HCT116 (cell line): ENCODE measurements around the gene NEO1. TPM values are rescaled to one million over a fixed set of nuclear protein-coding genes. Genes with fewer than 3 reads are reported as not detected.

Source experiments
- ATAC-seq: fragments of 200-7000 bp; cut with Tn5 transposase; 2 replicates; pipeline ENCODE4 v1.9.1; 2020; ENCODE audit warnings: mild to moderate bottlenecking, moderate library complexity
- BruUV-seq: library from RNA; stranded (reverse); fragments of 400-500 nt; replicated peaks from 2 replicates; lab custom pipeline; 2021; lab: Mats Ljungman, UMichigan
- CTCF ChIA-PET: fragments of 300-600 bp; sonication (Branson Sonifier 250); formaldehyde crosslinking; loops from one replicate; lab custom pipeline; 2021; ENCODE audit warnings: antibody characterized with exemption; lab: Charles Lee
- POLR2A ChIA-PET: fragments of 300-600, 350-600 bp; sonication (Branson Sonifier 250); formaldehyde crosslinking; loops from one replicate; lab custom pipeline; 2021; ENCODE audit warnings: antibody characterized with exemption; lab: Charles Lee
- RAD21 ChIA-PET, 2 experiments: fragments of 300-600 bp; sonication (Branson Sonifier 250); formaldehyde crosslinking; loops; one replicate each; lab custom pipeline; 2023; ENCODE audit warnings: low total read pairs in 2 of 2; ENCODE audit not compliant: uncharacterized antibody in 2 of 2, unreplicated experiment in 2 of 2, low non-redundant PET in 1 of 2; lab: Charles Lee
- DNase-seq: peaks from one replicate; pipeline ENCODE4 v3.0.0-alpha.2; 2010; ENCODE audit warnings: low read depth, low spot score
- H2AFZ ChIP-seq: fragments of 200-600 bp; shearing (Covaris generic), sonication (generic); 2 replicates; pipeline ENCODE4 v1.6.1; 2017; ENCODE audit warnings: low read depth, mixed run types, mixed read lengths, antibody characterized with exemption, low read length; ENCODE audit not compliant: poor library complexity, severe bottlenecking
- H3K27ac ChIP-seq: 2 replicates; pipeline ENCODE4 v1.5.1; 2012; ENCODE audit warnings: low read depth, low read length
- H3K27me3 ChIP-seq: fragments of 200-600 bp; sonication (generic); 2 replicates; pipeline ENCODE4 v1.6.1; 2016; ENCODE audit warnings: mixed run types, low read length, mixed read lengths; ENCODE audit not compliant: insufficient read depth
- H3K36me3 ChIP-seq, 2 experiments: fragments of 200-500 bp in 1 of 2; fragments of 200-600 bp in 1 of 2; sonication (Bioruptor generic) in 1 of 2; sonication (generic) in 1 of 2; 2 replicates each; pipeline versions ENCODE4 v1.5.1 to v1.6.1; 2014 to 2016; ENCODE audit warnings: low read length in 2 of 2, inconsistent platforms in 1 of 2, mixed read lengths in 1 of 2, mixed run types in 1 of 2; ENCODE audit not compliant: insufficient read depth in 2 of 2, control insufficient read depth in 1 of 2
- H3K4me1 ChIP-seq, 2 experiments: fragments of 200-600 bp in 1 of 2; sonication (generic) in 1 of 2; 2 replicates each; pipeline versions ENCODE4 v1.5.1 to v1.6.1; 2012 to 2017; ENCODE audit warnings: low read length in 2 of 2, inconsistent platforms in 1 of 2, mild to moderate bottlenecking in 1 of 2, mixed read lengths in 1 of 2, mixed run types in 1 of 2, moderate library complexity in 1 of 2; ENCODE audit not compliant: insufficient read depth in 2 of 2, control insufficient read depth in 1 of 2
- H3K4me2 ChIP-seq: fragments of 200-600 bp; sonication (generic); 2 replicates; pipeline ENCODE4 v1.6.1; 2017; ENCODE audit warnings: mixed run types, low read length, mixed read lengths
- H3K4me3 ChIP-seq, 2 experiments: fragments of 200-600 bp in 1 of 2; sonication (generic) in 1 of 2; replicated peaks in 1 of 2; 2 replicates each; pipeline ENCODE4 v1.5.1; 2011 to 2016; ENCODE audit warnings: low read length in 2 of 2, control low read depth in 1 of 2, low read depth in 1 of 2, mild to moderate bottlenecking in 1 of 2, mixed read lengths in 1 of 2, mixed run types in 1 of 2
- H3K79me2 ChIP-seq: fragments of 200-600 bp; sonication (generic); 2 replicates; pipeline ENCODE4 v1.6.1; 2017; ENCODE audit warnings: mild to moderate bottlenecking, mixed run types, low read length, moderate library complexity, mixed read lengths; ENCODE audit not compliant: insufficient read depth
- H3K9ac ChIP-seq: fragments of 200-600 bp; sonication (generic); 2 replicates; pipeline ENCODE4 v1.6.1; 2016; ENCODE audit warnings: low read length, mixed read lengths
- H3K9me2 ChIP-seq: fragments of 200-600 bp; sonication (generic), shearing (Covaris generic); 2 replicates; pipeline ENCODE4 v1.6.1; 2017; ENCODE audit warnings: mixed run types, mild to moderate bottlenecking, moderate library complexity; ENCODE audit not compliant: insufficient read depth
- H3K9me3 ChIP-seq, 2 experiments: fragments of 200-500 bp in 1 of 2; fragments of 200-600 bp in 1 of 2; sonication (Bioruptor generic) in 1 of 2; sonication (generic) in 1 of 2; 2 replicates each; pipeline ENCODE4 v1.6.1; 2014 to 2017; ENCODE audit warnings: low read length in 2 of 2, mixed read lengths in 2 of 2, inconsistent platforms in 1 of 2, low read depth in 1 of 2, mild to moderate bottlenecking in 1 of 2, mixed run types in 1 of 2, moderate library complexity in 1 of 2; ENCODE audit not compliant: control insufficient read depth in 1 of 2, insufficient read depth in 1 of 2
- H4K20me1 ChIP-seq: fragments of 200-600 bp; sonication (generic), shearing (Covaris generic); 2 replicates; pipeline ENCODE4 v1.6.1; 2017; ENCODE audit warnings: mixed run types, mild to moderate bottlenecking, moderate library complexity; ENCODE audit not compliant: insufficient read depth
- CEBPB ChIP-seq: IDR thresholded peaks from 2 replicates; pipeline ENCODE4 v1.6.1; 2012; ENCODE audit warnings: low read depth
- POLR2AphosphoS5 ChIP-seq: IDR thresholded peaks from 2 replicates; pipeline ENCODE4 v1.6.1; 2011; ENCODE audit warnings: mild to moderate bottlenecking, low read depth, low read length, moderate library complexity
- intact Hi-C: fragments of 100-400 bp; cut with micrococcal nuclease; formaldehyde crosslinking; loops from 2 replicates; pipeline ENCODE4 v1.10.0; 2022
- total RNA-seq: library from RNA; stranded (reverse); gene quantifications from one replicate; pipeline ENCODE4 v1.2.1, GENCODE V29; 2021; ENCODE audit not compliant: unreplicated experiment
- TF ChIP-seq, protein P1 (sequence below): IDR thresholded peaks from 2 replicates; pipeline ENCODE4 v1.6.1; 2012; ENCODE audit warnings: low read depth
- TF ChIP-seq, protein P2 (sequence below), 3 experiments: fragments of 200-600 bp in 1 of 3; sonication (generic) in 1 of 3; IDR thresholded peaks in 2 of 3; conservative IDR thresholded peaks in 1 of 3; 2 replicates each; pipeline ENCODE4 v1.5.1; 2012 to 2017; ENCODE audit warnings: low read depth in 2 of 3, low read length in 2 of 3, antibody characterized with exemption in 1 of 3, borderline replicate concordance in 1 of 3, control low read depth in 1 of 3, mild to moderate bottlenecking in 1 of 3, mixed read lengths in 1 of 3, mixed run types in 1 of 3, moderate library complexity in 1 of 3; ENCODE audit not compliant: insufficient read depth in 1 of 3

Gene NEO1
- total RNA-seq, 1 experiment from 2014 or later, result 30.0 TPM

DNA sequence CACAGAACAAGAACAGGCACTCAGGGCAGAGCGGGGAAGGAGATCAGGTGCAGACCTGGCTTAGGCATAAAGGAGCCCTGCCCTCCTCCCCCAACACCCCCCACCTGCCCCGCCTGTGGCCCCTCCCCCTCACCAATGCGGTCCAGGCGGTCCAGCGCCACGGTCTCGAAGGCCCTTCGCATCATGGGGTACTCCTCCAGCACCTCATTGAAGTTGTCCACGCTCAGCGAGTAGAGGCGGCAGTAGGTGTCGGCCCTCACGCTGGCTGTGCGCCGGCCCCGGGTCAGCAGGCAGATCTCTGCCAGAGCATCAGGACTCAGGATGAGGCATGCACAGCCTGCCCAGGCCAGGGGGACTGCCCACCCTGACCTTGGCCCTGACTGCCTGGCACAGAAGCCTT, 271.7 kb downstream of the NEO1 start:
- Histone ChIP-seq H3K79me2 (no peaks in the 10 kb centered on the region), H4K20me1 (no peaks in the 10 kb centered on the region), H2AFZ (no peak overlapping the region), H3K4me3 (no peak overlapping the region), H3K9me3 (no peaks in the 10 kb centered on the region), H3K4me2 (no peak overlapping the region), H3K27me3 (no peaks in the 10 kb centered on the region), H3K9me2 (no peaks in the 10 kb centered on the region), H3K27ac (no peak overlapping the region), H3K9ac (no peak overlapping the region), H3K36me3 (no peaks in the 10 kb centered on the region), H3K4me1 (no peaks in the 10 kb centered on the region)
- intact Hi-C loops, result no loop called here
- DNase-seq, result no peak
- CTCF ChIA-PET, result no interaction called here
- POLR2A ChIA-PET, result no interaction called here
- no peak for ATAC-seq
- RAD21 ChIA-PET, result no interaction called here
- BruUV-seq, result no TSS peak
- TF ChIP-seq, protein P1, sequence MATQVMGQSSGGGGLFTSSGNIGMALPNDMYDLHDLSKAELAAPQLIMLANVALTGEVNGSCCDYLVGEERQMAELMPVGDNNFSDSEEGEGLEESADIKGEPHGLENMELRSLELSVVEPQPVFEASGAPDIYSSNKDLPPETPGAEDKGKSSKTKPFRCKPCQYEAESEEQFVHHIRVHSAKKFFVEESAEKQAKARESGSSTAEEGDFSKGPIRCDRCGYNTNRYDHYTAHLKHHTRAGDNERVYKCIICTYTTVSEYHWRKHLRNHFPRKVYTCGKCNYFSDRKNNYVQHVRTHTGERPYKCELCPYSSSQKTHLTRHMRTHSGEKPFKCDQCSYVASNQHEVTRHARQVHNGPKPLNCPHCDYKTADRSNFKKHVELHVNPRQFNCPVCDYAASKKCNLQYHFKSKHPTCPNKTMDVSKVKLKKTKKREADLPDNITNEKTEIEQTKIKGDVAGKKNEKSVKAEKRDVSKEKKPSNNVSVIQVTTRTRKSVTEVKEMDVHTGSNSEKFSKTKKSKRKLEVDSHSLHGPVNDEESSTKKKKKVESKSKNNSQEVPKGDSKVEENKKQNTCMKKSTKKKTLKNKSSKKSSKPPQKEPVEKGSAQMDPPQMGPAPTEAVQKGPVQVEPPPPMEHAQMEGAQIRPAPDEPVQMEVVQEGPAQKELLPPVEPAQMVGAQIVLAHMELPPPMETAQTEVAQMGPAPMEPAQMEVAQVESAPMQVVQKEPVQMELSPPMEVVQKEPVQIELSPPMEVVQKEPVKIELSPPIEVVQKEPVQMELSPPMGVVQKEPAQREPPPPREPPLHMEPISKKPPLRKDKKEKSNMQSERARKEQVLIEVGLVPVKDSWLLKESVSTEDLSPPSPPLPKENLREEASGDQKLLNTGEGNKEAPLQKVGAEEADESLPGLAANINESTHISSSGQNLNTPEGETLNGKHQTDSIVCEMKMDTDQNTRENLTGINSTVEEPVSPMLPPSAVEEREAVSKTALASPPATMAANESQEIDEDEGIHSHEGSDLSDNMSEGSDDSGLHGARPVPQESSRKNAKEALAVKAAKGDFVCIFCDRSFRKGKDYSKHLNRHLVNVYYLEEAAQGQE, result no peak
- TF ChIP-seq CEBPB (no peak), POLR2AphosphoS5 (no peak)
- TF ChIP-seq, protein P2, sequence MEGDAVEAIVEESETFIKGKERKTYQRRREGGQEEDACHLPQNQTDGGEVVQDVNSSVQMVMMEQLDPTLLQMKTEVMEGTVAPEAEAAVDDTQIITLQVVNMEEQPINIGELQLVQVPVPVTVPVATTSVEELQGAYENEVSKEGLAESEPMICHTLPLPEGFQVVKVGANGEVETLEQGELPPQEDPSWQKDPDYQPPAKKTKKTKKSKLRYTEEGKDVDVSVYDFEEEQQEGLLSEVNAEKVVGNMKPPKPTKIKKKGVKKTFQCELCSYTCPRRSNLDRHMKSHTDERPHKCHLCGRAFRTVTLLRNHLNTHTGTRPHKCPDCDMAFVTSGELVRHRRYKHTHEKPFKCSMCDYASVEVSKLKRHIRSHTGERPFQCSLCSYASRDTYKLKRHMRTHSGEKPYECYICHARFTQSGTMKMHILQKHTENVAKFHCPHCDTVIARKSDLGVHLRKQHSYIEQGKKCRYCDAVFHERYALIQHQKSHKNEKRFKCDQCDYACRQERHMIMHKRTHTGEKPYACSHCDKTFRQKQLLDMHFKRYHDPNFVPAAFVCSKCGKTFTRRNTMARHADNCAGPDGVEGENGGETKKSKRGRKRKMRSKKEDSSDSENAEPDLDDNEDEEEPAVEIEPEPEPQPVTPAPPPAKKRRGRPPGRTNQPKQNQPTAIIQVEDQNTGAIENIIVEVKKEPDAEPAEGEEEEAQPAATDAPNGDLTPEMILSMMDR (IDR thresholded peaks at IDR 0.05 in 2 of 3, conservative IDR thresholded peaks at IDR 0.05 in 1 of 3; ENCODE audit: borderline replicate concordance in 1 of 3, insufficient read depth in 1 of 3, low read depth in 2 of 3, low read length in 2 of 3), result no peak
- TF ChIP-seq, all 23 proteins: peak for 0
